ENCODE measurements around the gene FAM222B. TPM values are rescaled to one million over a fixed set of nuclear protein-coding genes. Genes with fewer than 3 reads are reported as not detected.
"Not testable (repeated sequence)": the region's sequence is repeated elsewhere in the genome, so short reads cannot be mapped to it uniquely, and the experiment has no call there.

Gene FAM222B
- polyA plus RNA-seq, 2 donors: 5.6 to 7.3 TPM

DNA sequence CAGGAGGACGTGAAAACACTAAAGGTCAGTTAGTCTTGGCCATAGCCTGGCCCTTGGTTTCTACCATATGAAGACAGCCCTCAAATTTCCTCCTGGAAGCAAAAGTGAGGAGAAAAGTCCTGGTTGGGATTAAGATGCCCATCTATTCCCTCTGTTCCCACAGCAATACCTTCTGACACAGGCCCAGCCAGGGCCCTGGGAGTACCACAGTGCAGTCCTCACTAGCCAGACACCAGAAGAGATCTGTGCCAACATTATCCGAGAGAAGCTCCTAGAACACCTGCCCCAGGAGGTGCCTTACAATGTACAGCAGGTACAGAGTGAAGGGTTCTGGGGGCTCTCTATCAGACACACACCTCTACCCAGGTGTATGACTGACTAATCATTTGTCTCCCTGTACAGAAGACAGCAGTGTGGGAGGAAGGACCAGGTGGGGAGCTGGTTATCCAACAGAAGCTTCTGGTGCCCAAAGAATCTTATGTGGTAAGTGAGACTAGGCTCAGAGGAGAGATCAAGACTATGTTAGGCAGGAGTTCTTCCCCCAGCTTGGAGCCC is 16.3 kb upstream of the FAM222B start:
- WGBS, 2 donors: 47 to 63% methylated on average over 2 of the region's 2 CpGs
- H3K36me3 ChIP-seq (ENCODE audit: control insufficient read depth in 2 of 2, insufficient read depth in 2 of 2, low read length in 1 of 2): peaks cover 9 to 24% of the 10 kb centered on the region in 2 donors
- H3K27ac ChIP-seq (ENCODE audit: low read depth in 2 of 2, low read length in 1 of 2): no peak overlapping the region
- no peaks in the 10 kb centered on the region for H3K27me3 ChIP-seq (ENCODE audit: control insufficient read depth in 1 of 2, insufficient read depth in 2 of 2, low read length in 2 of 2)
- H3K4me3 ChIP-seq (ENCODE audit: low read depth in 1 of 2, low read length in 2 of 2): no peak overlapping the region
- H3K4me1 ChIP-seq (ENCODE audit: control insufficient read depth in 2 of 2, insufficient read depth in 2 of 2, low read length in 1 of 2): peaks cover 0 to 3% of the 10 kb centered on the region in 2 donors
- no peaks in the 10 kb centered on the region for H3K9me3 ChIP-seq (ENCODE audit: control insufficient read depth in 2 of 2, insufficient read depth in 1 of 2, low read depth in 1 of 2, low read length in 1 of 2)

DNA sequence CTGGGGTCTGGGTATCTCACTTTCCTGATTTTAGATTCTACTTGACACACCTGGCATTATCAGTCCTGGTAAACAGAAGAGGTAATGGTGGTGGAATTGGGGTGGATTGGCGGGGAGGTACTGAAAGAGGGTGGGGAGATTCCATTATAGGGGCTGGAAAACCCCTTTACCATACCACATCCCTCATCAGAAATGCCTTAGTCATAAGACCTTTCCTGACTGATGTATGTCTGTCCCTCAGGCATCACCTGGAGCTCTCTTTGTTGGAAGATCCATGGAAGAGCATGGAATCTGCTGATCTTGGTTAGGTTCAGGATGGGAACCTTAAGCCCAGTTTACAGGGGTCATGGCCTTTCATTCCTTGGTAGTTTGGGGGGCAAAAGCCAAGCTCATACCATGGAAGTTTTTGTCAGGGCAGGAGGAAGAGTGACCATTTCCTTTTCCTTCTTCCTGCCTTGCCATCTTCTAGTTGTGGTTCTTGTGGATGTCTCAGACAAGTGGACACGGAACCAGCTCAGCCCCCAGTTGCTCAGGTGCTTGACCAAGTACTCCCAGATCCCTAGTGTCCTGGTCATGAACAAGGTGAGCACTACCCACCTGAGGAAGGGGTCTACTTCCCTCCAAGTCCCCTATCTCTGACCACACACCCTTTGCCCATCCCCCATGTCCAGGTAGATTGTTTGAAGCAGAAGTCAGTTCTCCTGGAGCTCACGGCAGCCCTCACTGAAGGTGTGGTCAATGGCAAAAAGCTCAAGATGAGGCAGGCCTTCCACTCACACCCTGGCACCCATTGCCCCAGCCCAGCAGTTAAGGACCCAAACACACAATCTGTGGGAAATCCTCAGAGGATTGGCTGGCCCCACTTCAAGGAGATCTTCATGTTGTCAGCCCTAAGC is 15.6 kb upstream of the FAM222B start:
- Histone ChIP-seq H3K27me3 (ENCODE audit: control insufficient read depth in 1 of 2, insufficient read depth in 2 of 2, low read length in 2 of 2) (no peaks in the 10 kb centered on the region), H3K9me3 (ENCODE audit: control insufficient read depth in 2 of 2, insufficient read depth in 1 of 2, low read depth in 1 of 2, low read length in 1 of 2) (no peaks in the 10 kb centered on the region), H3K4me1 (ENCODE audit: control insufficient read depth in 2 of 2, insufficient read depth in 2 of 2, low read length in 1 of 2) (peaks cover 0 to 3% of the 10 kb centered on the region in 2 donors), H3K4me3 (ENCODE audit: low read depth in 1 of 2, low read length in 2 of 2) (no peak overlapping the region), H3K27ac (ENCODE audit: low read depth in 2 of 2, low read length in 1 of 2) (no peak overlapping the region), H3K36me3 (ENCODE audit: control insufficient read depth in 2 of 2, insufficient read depth in 2 of 2, low read length in 1 of 2) (peaks cover 9 to 24% of the 10 kb centered on the region in 2 donors)
- 84 to 87% methylated on average over 3 of the region's 3 CpGs for WGBS, 2 donors

DNA sequence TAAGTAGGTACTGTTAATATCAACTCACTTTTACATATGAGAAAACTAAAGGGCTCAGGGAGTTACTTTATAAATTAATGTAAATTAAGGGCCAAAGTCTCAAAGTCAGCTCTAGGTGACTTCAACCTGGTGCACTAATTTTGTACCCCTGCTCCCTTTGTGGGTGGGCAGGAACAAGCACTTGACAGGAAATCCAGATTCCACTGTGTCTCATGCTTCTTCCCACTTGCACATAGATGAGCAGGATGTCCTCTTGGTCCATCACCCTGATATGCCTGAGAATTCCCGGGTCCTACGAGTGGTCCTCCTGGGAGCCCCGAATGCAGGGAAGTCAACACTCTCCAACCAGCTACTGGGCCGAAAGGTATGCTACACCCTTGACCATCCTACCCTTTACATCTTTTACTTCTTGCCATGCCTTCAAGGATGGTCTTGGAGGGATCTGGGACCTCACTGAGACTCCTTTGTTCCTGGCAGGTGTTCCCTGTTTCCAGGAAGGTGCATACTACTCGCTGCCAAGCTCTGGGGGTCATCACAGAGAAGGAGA is 13.5 kb upstream of the FAM222B start:
- Histone ChIP-seq H3K4me1 (ENCODE audit: control insufficient read depth in 2 of 2, insufficient read depth in 2 of 2, low read length in 1 of 2) (peaks cover 0 to 3% of the 10 kb centered on the region in 2 donors), H3K9me3 (ENCODE audit: control insufficient read depth in 2 of 2, insufficient read depth in 1 of 2, low read depth in 1 of 2, low read length in 1 of 2) (no peaks in the 10 kb centered on the region), H3K27ac (ENCODE audit: low read depth in 2 of 2, low read length in 1 of 2) (no peak overlapping the region), H3K4me3 (ENCODE audit: low read depth in 1 of 2, low read length in 2 of 2) (peak overlapping the region in 1 of 2 donors; percentile 98), H3K27me3 (ENCODE audit: control insufficient read depth in 1 of 2, insufficient read depth in 2 of 2, low read length in 2 of 2) (no peaks in the 10 kb centered on the region), H3K36me3 (ENCODE audit: control insufficient read depth in 2 of 2, insufficient read depth in 2 of 2, low read length in 1 of 2) (peaks cover 9 to 18% of the 10 kb centered on the region in 2 donors)
- 89 to 90% methylated on average over 5 of the region's 5 CpGs for WGBS, 2 donors

DNA sequence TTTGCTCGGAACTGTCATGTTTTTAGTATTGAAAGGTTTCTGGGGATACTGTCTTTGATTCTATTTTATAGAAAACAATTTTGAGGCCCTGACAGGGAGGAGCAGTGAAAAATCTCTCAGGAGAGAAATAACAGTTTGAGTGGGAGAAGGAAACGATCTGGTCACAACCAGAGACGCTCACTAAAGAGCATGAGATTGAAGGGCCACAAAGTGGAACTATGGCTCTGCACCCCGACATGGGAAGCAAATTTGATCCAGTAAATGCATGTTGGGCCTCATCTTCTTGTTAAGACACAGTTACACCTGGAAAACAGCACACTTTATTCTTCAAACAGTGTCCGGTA is 12.7 kb upstream of the FAM222B start:
- Histone ChIP-seq H3K36me3 (ENCODE audit: control insufficient read depth in 2 of 2, insufficient read depth in 2 of 2, low read length in 1 of 2) (peaks cover 5 to 13% of the 10 kb centered on the region in 2 donors), H3K4me3 (ENCODE audit: low read depth in 1 of 2, low read length in 2 of 2) (peak overlapping the region; percentile 81 to 98), H3K9me3 (ENCODE audit: control insufficient read depth in 2 of 2, insufficient read depth in 1 of 2, low read depth in 1 of 2, low read length in 1 of 2) (no peaks in the 10 kb centered on the region), H3K4me1 (ENCODE audit: control insufficient read depth in 2 of 2, insufficient read depth in 2 of 2, low read length in 1 of 2) (peaks cover 0 to 3% of the 10 kb centered on the region in 2 donors), H3K27ac (ENCODE audit: low read depth in 2 of 2, low read length in 1 of 2) (peak overlapping the region; percentile 71 to 84), H3K27me3 (ENCODE audit: control insufficient read depth in 1 of 2, insufficient read depth in 2 of 2, low read length in 2 of 2) (no peaks in the 10 kb centered on the region)
- 13 to 14% methylated on average over 5 of the region's 5 CpGs for WGBS, 2 donors

DNA sequence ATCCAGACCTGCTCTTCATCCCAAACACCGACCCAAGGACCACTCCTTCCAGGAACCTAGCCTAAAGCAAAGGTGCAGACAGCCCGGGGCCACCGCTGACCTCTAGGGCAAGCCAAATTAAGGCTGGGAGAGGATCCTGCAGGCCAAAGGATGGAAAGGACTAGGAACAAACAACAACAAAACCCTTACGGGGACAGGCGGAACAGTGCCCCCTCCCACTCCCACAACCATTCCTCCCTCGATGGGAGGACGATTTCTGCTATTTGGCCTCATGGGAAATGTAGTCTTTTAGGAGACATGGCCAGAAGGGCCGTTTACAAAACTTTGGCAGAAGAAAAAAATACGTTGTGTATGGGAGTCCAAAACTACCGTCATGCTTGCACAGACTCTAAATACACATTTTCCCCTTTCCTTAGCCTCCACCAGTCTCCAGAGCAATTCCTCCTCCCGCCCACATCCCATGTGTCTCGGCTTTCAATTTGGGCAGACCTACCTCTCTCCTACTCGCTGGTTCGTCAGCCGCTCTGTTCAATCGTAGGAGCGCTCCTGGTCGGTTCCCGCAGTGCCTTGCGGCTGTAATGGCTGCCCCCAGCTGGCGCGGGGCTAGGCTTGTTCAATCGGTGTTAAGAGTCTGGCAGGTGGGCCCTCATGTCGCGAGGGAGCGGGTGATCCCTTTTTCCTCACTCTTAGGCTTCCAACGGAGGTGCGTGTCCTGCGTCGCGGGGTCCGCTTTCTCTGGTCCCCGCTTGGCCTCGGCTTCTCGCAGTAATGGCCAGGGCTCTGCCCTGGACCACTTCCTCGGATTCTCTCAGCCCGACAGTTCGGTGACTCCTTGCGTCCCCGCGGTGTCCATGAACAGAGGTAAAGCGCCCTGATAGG is 12.1 kb upstream of the FAM222B start, which contains the start of gene ERAL1:
ERAL1 (plus strand) TSS at position 560 of the 879 bp plus-strand sequence; CDS start at position 579, 19 bp downstream.
- H3K27me3 ChIP-seq (ENCODE audit: control insufficient read depth in 1 of 2, insufficient read depth in 2 of 2, low read length in 2 of 2): no peaks in the 10 kb centered on the region
- peaks cover 0 to 3% of the 10 kb centered on the region in 2 donors for H3K4me1 ChIP-seq (ENCODE audit: control insufficient read depth in 2 of 2, insufficient read depth in 2 of 2, low read length in 1 of 2)
- 1 to 2% methylated on average over 42 of the region's 42 CpGs for WGBS, 2 donors
- H3K4me3 ChIP-seq (ENCODE audit: low read depth in 1 of 2, low read length in 2 of 2): peak within 1 kb of the TSS; percentile 81 to 98
- H3K9me3 ChIP-seq (ENCODE audit: control insufficient read depth in 2 of 2, insufficient read depth in 1 of 2, low read depth in 1 of 2, low read length in 1 of 2): no peaks in the 10 kb centered on the region
- H3K36me3 ChIP-seq (ENCODE audit: control insufficient read depth in 2 of 2, insufficient read depth in 2 of 2, low read length in 1 of 2): peaks cover 4 to 11% of the 10 kb centered on the region in 2 donors
- peak within 1 kb of the TSS; percentile 71 to 84 for H3K27ac ChIP-seq (ENCODE audit: low read depth in 2 of 2, low read length in 1 of 2)

DNA sequence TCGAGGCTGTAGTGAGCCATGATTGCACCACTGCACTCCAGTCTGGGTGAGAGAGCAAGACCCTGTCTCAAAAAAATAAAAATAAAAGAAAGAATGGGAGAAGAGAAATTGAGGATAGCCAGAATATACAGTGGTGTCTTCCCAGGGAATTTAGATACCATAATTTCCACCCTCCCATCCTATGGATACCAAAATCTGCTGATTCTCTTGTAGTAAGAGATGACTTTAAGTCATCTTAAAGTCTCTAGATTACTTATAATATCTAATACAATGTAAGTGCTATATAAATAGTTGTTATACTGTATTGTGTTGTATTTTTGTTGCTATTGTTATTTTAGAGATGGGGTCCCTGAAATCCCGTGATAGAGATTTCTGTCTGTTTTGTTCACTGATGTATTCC is 10.7 kb upstream of the FAM222B start:
- H3K4me3 ChIP-seq (ENCODE audit: low read depth in 1 of 2, low read length in 2 of 2): no peak overlapping the region
- peaks cover 0 to 3% of the 10 kb centered on the region in 2 donors for H3K4me1 ChIP-seq (ENCODE audit: control insufficient read depth in 2 of 2, insufficient read depth in 2 of 2, low read length in 1 of 2)
- no peaks in the 10 kb centered on the region for H3K27me3 ChIP-seq (ENCODE audit: control insufficient read depth in 1 of 2, insufficient read depth in 2 of 2, low read length in 2 of 2)
- WGBS, 2 donors: 89 to 94% methylated on average over 2 of the region's 2 CpGs
- H3K27ac ChIP-seq (ENCODE audit: low read depth in 2 of 2, low read length in 1 of 2): no peak overlapping the region
- H3K9me3 ChIP-seq (ENCODE audit: control insufficient read depth in 2 of 2, insufficient read depth in 1 of 2, low read depth in 1 of 2, low read length in 1 of 2): no peaks in the 10 kb centered on the region
- H3K36me3 ChIP-seq (ENCODE audit: control insufficient read depth in 2 of 2, insufficient read depth in 2 of 2, low read length in 1 of 2): peaks cover 4 to 5% of the 10 kb centered on the region in 2 donors

DNA sequence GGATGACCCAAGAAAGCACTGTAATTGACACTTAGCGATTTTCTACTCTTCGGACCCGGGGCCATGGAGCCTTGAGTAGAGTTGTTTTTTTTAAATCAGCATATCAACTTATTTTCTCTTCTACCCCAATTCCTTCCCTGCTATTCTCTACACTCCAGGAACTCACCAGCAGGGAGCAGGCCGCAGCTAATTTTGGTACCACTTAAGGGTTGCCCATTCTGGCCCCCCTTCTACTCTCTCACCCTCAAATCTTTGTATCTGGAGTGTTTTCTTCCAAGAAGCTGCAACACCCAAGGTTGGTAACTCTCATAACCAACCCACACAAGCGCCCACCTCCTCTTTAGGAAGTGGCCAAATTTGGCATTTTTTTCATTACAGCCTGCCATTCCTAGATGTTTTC is 6.7 kb upstream of the FAM222B start:
- H3K27ac ChIP-seq (ENCODE audit: low read depth in 2 of 2, low read length in 1 of 2): no peak overlapping the region
- no peak overlapping the region for H3K4me3 ChIP-seq (ENCODE audit: low read depth in 1 of 2, low read length in 2 of 2)
- H3K4me1 ChIP-seq (ENCODE audit: control insufficient read depth in 2 of 2, insufficient read depth in 2 of 2, low read length in 1 of 2): peaks cover 0 to 2% of the 10 kb centered on the region in 2 donors
- WGBS, 2 donors: 79 to 80% methylated on average over 5 of the region's 5 CpGs
- no peaks in the 10 kb centered on the region for H3K27me3 ChIP-seq (ENCODE audit: control insufficient read depth in 1 of 2, insufficient read depth in 2 of 2, low read length in 2 of 2)
- no peaks in the 10 kb centered on the region for H3K9me3 ChIP-seq (ENCODE audit: control insufficient read depth in 2 of 2, insufficient read depth in 1 of 2, low read depth in 1 of 2, low read length in 1 of 2)
- H3K36me3 ChIP-seq (ENCODE audit: control insufficient read depth in 2 of 2, insufficient read depth in 2 of 2, low read length in 1 of 2): no peaks in the 10 kb centered on the region

DNA sequence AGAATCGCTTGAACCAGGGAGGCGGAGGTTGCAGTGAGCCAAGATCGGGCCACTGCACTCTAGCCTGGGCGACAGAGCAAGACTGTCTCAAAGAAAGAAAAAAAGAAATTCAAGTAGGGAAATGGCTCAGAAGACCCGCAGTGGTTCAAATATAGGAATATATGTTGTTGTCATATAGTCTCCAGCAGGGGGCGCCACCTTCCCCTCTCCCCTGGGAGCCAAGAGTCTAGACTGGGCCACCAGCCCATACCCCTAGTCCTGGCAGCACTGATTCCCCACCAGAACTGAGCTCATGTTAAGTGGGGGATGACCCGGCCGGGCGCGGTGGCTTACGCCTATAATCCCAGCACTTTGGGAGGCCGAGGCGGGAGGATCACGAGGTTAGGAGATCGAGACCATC is 6.1 kb upstream of the FAM222B start:
- H3K27ac ChIP-seq (ENCODE audit: low read depth in 2 of 2, low read length in 1 of 2); H3K27me3 ChIP-seq (ENCODE audit: control insufficient read depth in 1 of 2, insufficient read depth in 2 of 2, low read length in 2 of 2); H3K4me3 ChIP-seq (ENCODE audit: low read depth in 1 of 2, low read length in 2 of 2); H3K4me1 ChIP-seq (ENCODE audit: control insufficient read depth in 2 of 2, insufficient read depth in 2 of 2, low read length in 1 of 2); H3K36me3 ChIP-seq (ENCODE audit: control insufficient read depth in 2 of 2, insufficient read depth in 2 of 2, low read length in 1 of 2); H3K9me3 ChIP-seq (ENCODE audit: control insufficient read depth in 2 of 2, insufficient read depth in 1 of 2, low read depth in 1 of 2, low read length in 1 of 2): not testable (repeated sequence)
- WGBS, 2 donors: 86 to 88% methylated on average over 15 of the region's 15 CpGs

DNA sequence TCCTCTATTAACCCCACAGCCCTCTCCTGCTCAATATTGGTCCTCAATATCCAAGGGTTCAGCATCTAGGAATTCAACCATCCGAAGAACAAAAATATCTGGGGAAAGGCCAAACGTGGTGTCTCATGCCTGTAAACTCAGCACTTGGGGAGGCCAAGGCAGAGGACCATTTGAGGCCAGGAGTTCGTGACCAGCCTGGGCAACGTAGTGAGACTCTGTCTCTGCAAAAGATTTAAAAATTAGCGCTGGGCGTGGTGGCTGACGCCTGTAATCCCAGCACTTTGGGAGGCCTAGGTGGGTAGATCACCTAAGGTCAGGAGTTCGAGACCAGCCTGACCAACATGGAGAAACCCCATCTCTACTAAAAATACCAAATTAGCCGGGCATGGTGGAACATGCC is 4.1 kb upstream of the FAM222B start:
- WGBS, 2 donors: 89 to 90% methylated on average over 9 of the region's 9 CpGs
- not testable (repeated sequence) for H3K4me1 ChIP-seq (ENCODE audit: control insufficient read depth in 2 of 2, insufficient read depth in 2 of 2, low read length in 1 of 2); H3K9me3 ChIP-seq (ENCODE audit: control insufficient read depth in 2 of 2, insufficient read depth in 1 of 2, low read depth in 1 of 2, low read length in 1 of 2); H3K4me3 ChIP-seq (ENCODE audit: low read depth in 1 of 2, low read length in 2 of 2); H3K27me3 ChIP-seq (ENCODE audit: control insufficient read depth in 1 of 2, insufficient read depth in 2 of 2, low read length in 2 of 2); H3K27ac ChIP-seq (ENCODE audit: low read depth in 2 of 2, low read length in 1 of 2); H3K36me3 ChIP-seq (ENCODE audit: control insufficient read depth in 2 of 2, insufficient read depth in 2 of 2, low read length in 1 of 2)

Measured in esophagus (tissue), 2 donors.